K562 (cell line): ENCODE measurements around the gene FPR1. TPM values are rescaled to one million over a fixed set of nuclear protein-coding genes. Genes with fewer than 3 reads are reported as not detected.

Experiments
- ARID1B ChIP-seq: fragments of 450-650 bp; IDR thresholded peaks from 2 replicates; pipeline ENCODE4 v1.6.1; 2016; ENCODE audit warnings: antibody characterized with exemption, mild to moderate bottlenecking, inconsistent platforms
- OTX1 ChIP-seq: fragments of 450-650 bp; formaldehyde crosslinking; IDR thresholded peaks from 2 replicates; pipeline ENCODE4 v1.4.0; 2022; ENCODE audit warnings: mild to moderate bottlenecking
- PHF8 ChIP-seq: fragments of 200-600 bp; sonication (generic); IDR thresholded peaks from 2 replicates; pipeline ENCODE4 v1.6.1; 2012; ENCODE audit warnings: mixed run types, mild to moderate bottlenecking, inconsistent platforms, low read length, moderate library complexity, borderline replicate concordance
- POLR2AphosphoS5 ChIP-seq: IDR thresholded peaks from 2 replicates; pipeline ENCODE4 v1.6.1; 2011; ENCODE audit warnings: mild to moderate bottlenecking, low read depth, low read length, moderate library complexity; ENCODE audit not compliant: control insufficient read depth, insufficient read depth
- ZFP1 ChIP-seq: fragments of 450-650 bp; formaldehyde crosslinking; IDR thresholded peaks from 2 replicates; pipeline ENCODE4 v1.4.0; 2020; ENCODE audit warnings: mild to moderate bottlenecking, mixed read lengths
- ZMIZ1 ChIP-seq, 2 experiments: fragments of 150-350 bp in 1 of 2; IDR thresholded peaks; 2 replicates each; pipeline ENCODE4 v1.6.1; 2012 to 2016; ENCODE audit warnings: low read depth in 2 of 2, low read length in 2 of 2, mild to moderate bottlenecking in 1 of 2, moderate library complexity in 1 of 2
- ZNF316 ChIP-seq: fragments of 450-650 bp; IDR thresholded peaks from 2 replicates; pipeline ENCODE4 v1.6.1; 2016
- polyA plus RNA-seq, 8 experiments: library from polyadenylated mRNA; depleted of rRNA in 4 of 8; stranded (reverse) in 5 of 8; unstranded in 3 of 8; fragments of >200 nt; fragmentation: Nextera tagmentation in 2 of 8; fragmentation: Illumina TruSeq in 1 of 8; extraction: Ambion mirVana in 2 of 8; extraction: Trizol in 1 of 8; gene quantifications; 2 replicates each; pipeline versions ENCODE4 v1.2.1 to v1.2.3, GENCODE V29; 2011 to 2014; ENCODE audit warnings: inconsistent platforms in 1 of 8, missing spikeins in 1 of 8
- total RNA-seq, 7 experiments: library from RNA; depleted of rRNA in 6 of 7; stranded (reverse); fragments of >200 nt in 6 of 7; fragmentation: Illumina TruSeq in 2 of 7; extraction: Trizol in 2 of 7; gene quantifications; 2 replicates each; pipeline versions ENCODE4 v1.2.1 to v1.2.3, GENCODE V29; 2011 to 2021; ENCODE audit warnings: low replicate concordance in 1 of 7
- TF ChIP-seq, protein P1 (sequence below): fragments of 250-450 bp; sonication (Bioruptor Pico); IDR thresholded peaks from 2 replicates; pipeline ENCODE4 v1.5.0; 2020; ENCODE audit warnings: mild to moderate bottlenecking, borderline replicate concordance
- TF ChIP-seq, protein P2 (sequence below): fragments of 450-650 bp; formaldehyde crosslinking; IDR thresholded peaks from 2 replicates; pipeline ENCODE4 v1.4.0; 2020; ENCODE audit warnings: mild to moderate bottlenecking, mixed read lengths
- TF ChIP-seq, protein P3 (sequence below), 2 experiments: fragments of 450-650 bp; IDR thresholded peaks; 2 replicates each; pipeline ENCODE4 v1.6.1; 2016

FPR1 gene
- total and polyA plus RNA-seq, 9 of the 15 experiments (the other 6 are each of a cell fraction or from before 2014, with no cell fraction given), result 0.06 to 0.25 (median 0.14) TPM; not detected in 4

GRCh38 chr19:51800473-51801244, 49.0 kb upstream of the FPR1 start (continued):
- TF ChIP-seq ZMIZ1 (IDR thresholded peaks at IDR 0.05; ENCODE audit: low read depth in 2 of 2, low read length in 2 of 2) (peak in 1 of 2 experiments; percentile 90; a peak in 2 of 4 replicates), ZNF316 (no peak), POLR2AphosphoS5 (peak; percentile 96), OTX1 (peak; percentile 54; the same call in 1 of the 2 replicates), ZFP1 (CRISPR knock-in tag) (no peak), ARID1B (peak; percentile 98), PHF8 (no peak)
- TF ChIP-seq, protein P1, sequence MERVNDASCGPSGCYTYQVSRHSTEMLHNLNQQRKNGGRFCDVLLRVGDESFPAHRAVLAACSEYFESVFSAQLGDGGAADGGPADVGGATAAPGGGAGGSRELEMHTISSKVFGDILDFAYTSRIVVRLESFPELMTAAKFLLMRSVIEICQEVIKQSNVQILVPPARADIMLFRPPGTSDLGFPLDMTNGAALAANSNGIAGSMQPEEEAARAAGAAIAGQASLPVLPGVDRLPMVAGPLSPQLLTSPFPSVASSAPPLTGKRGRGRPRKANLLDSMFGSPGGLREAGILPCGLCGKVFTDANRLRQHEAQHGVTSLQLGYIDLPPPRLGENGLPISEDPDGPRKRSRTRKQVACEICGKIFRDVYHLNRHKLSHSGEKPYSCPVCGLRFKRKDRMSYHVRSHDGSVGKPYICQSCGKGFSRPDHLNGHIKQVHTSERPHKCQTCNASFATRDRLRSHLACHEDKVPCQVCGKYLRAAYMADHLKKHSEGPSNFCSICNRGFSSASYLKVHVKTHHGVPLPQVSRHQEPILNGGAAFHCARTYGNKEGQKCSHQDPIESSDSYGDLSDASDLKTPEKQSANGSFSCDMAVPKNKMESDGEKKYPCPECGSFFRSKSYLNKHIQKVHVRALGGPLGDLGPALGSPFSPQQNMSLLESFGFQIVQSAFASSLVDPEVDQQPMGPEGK (CRISPR knock-in tag), result no peak
- TF ChIP-seq, protein P2, sequence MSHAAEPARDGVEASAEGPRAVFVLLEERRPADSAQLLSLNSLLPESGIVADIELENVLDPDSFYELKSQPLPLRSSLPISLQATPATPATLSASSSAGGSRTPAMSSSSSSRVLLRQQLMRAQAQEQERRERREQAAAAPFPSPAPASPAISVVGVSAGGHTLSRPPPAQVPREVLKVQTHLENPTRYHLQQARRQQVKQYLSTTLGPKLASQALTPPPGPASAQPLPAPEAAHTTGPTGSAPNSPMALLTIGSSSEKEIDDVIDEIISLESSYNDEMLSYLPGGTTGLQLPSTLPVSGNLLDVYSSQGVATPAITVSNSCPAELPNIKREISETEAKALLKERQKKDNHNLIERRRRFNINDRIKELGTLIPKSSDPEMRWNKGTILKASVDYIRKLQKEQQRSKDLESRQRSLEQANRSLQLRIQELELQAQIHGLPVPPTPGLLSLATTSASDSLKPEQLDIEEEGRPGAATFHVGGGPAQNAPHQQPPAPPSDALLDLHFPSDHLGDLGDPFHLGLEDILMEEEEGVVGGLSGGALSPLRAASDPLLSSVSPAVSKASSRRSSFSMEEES (CRISPR knock-in tag), result peak; percentile 18; the same call in 1 of the 2 replicates
- TF ChIP-seq, protein P3, sequence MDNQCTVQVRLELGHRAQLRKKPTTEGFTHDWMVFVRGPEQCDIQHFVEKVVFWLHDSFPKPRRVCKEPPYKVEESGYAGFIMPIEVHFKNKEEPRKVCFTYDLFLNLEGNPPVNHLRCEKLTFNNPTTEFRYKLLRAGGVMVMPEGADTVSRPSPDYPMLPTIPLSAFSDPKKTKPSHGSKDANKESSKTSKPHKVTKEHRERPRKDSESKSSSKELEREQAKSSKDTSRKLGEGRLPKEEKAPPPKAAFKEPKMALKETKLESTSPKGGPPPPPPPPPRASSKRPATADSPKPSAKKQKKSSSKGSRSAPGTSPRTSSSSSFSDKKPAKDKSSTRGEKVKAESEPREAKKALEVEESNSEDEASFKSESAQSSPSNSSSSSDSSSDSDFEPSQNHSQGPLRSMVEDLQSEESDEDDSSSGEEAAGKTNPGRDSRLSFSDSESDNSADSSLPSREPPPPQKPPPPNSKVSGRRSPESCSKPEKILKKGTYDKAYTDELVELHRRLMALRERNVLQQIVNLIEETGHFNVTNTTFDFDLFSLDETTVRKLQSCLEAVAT (IDR thresholded peaks at IDR 0.05), result peak in 1 of 2 experiments; percentile 93; a peak in 2 of 4 replicates
